GM21526 (cell line): ENCODE data around the gene NOS3.
"Not testable (repeated sequence)": the region's sequence is repeated elsewhere in the genome, so short reads cannot be mapped to it uniquely, and the experiment has no call there.

Source experiments
- ATAC-seq: cut with Tn5 transposase; IDR thresholded peaks from one replicate; pipeline ENCODE4 v1.9.1; 2021; ENCODE audit warnings: moderate library complexity; ENCODE audit not compliant: unreplicated experiment, low FRiP score

The NOS3 gene

DNA sequence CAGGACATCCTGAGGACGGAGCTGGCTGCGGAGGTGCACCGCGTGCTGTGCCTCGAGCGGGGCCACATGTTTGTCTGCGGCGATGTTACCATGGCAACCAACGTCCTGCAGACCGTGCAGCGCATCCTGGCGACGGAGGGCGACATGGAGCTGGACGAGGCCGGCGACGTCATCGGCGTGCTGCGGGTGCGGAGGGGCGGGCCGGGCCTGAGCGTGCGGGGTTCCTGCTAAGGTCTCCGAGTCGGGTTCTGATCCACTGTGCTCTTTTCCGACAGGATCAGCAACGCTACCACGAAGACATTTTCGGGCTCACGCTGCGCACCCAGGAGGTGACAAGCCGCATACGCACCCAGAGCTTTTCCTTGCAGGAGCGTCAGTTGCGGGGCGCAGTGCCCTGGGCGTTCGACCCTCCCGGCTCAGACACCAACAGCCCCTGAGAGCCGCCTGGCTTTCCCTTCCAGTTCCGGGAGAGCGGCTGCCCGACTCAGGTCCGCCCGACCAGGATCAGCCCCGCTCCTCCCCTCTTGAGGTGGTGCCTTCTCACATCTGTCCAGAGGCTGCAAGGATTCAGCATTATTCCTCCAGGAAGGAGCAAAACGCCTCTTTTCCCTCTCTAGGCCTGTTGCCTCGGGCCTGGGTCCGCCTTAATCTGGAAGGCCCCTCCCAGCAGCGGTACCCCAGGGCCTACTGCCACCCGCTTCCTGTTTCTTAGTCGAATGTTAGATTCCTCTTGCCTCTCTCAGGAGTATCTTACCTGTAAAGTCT is 23.1 kb downstream of the NOS3 start:
- peak; percentile 44 for ATAC-seq

DNA sequence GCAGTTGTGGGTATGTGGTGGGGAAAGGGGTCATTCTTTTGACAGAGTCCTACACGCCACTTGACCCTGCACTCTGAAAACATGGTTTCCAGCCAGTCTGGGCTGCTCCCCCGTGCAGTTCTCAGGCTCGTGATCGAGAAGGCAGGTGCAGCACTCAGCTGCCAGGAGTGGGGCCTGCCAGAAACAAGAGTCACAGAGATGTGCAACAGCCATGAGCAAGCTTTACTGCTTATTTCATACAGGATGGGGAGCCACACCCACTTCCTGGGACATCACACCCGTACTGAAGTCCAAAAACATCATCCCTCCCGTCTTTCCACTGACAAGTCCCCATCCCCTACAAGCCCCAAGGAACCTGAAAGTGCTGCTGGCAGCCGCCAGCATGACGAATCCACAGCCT is 24.1 kb downstream of the NOS3 start:
- ATAC-seq = no peak

DNA sequence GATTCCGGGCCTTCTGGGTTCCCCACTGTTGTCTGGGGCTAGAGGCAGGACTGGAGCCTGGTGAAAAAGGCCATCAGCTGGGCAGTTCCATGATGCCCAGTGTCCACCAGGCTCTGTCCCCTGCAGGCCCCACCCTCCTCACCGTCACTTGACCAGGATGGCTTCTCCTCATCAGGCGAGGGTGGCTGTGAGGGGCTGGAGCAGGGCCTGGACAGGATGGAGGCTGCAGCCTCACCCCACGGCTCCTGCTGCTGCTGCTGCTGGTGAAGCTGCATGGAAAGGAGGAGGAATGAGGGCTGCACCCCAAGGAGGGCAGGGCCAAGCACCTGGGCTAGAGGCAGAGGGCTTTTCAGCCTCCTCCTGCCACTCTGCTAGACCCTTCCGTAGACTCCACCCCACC is 25.1 kb downstream of the NOS3 start:
- ATAC-seq = no peak

DNA sequence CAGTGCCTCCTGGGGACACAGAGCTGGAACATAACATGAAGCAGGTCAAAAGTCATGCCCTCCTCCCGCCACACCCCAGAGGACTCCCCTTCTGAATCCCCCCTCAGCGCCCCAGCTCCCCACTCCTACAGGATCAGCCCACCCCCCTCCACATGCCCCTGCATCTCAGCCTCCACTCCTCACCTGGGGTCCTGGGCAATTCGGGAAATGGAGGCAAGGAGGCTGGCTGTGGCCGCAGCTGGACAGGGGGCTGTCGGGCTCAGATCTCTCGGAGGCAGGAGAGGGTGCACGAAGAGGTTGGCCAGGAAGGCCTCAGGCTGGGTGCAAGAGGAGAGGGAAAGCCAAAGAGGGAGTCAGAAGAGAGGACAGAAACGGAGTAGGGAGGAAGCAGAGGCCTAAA is 25.7 kb downstream of the NOS3 start:
- no peak for ATAC-seq

DNA sequence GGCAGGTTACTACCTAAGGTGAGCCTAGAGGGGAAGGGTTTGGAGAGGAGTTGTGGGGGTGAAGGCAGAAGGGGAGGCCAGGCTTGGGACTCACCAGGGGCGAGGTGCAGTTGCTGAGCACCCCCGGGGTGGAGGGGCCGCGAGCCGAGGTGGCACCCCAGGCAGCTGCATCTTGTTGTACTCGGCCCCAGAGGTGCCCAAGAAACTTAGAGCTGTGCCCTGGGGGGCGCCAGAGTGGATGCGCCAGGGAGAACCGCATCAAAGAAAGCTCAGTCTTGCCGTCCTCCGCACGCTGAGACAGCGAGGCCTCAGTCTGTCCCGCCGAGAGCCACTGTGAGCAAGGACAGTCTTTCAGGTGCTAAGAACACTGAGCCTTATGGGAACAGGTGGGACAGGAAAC is 26.1 kb downstream of the NOS3 start:
- ATAC-seq = no peak

DNA sequence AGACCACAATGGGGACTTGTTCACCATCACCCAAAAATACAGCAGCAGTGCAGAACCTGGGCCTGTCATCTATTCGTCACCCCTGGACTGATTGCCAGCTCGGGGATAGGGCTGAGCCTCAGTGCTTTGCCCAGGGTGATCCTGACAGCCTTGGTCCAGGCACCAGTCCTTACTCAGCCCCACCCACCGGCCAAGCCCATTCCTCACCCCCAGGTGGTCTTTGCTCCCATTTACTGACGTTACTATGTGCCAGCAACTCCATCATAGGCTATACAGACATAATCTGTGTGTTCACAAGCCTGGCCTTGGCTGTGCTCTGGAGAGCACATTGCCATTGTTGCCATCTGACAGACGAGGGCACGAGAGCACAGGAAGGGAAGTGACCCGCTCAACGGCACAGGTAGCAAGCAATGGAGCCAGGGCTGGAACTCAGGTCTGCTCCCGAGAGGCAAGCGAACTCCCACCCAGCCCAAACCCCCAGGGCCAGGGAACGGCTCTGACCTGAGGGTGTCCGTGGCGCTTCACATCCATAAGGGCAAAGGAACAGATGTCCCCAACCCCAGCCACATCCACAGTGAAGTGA is 26.6 kb downstream of the NOS3 start:
- no peak for ATAC-seq

DNA sequence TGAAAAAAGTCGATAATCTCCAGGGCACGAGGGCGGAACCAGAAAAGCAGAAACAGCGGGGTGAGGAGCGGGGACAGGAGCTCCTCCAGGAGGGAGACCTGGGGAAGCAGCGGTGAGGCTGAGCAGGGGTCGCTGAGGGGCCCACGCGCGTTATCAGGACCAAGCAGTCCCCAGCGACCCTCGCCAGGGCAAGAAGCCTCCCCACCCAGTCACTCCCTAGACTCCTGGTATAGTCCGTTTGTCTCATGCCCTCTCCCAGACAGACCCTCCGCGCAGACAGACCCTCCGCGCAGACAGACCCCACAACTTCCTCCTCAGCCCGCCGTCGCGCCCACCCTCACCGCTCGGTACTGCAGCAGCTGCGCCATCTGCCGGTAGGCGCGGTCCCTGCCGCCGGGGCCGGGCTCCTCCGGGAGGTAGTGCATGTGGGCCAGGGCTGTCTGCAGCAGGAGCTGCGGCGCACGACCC is 27.2 kb downstream of the NOS3 start:
- ATAC-seq = peak; percentile 47

DNA sequence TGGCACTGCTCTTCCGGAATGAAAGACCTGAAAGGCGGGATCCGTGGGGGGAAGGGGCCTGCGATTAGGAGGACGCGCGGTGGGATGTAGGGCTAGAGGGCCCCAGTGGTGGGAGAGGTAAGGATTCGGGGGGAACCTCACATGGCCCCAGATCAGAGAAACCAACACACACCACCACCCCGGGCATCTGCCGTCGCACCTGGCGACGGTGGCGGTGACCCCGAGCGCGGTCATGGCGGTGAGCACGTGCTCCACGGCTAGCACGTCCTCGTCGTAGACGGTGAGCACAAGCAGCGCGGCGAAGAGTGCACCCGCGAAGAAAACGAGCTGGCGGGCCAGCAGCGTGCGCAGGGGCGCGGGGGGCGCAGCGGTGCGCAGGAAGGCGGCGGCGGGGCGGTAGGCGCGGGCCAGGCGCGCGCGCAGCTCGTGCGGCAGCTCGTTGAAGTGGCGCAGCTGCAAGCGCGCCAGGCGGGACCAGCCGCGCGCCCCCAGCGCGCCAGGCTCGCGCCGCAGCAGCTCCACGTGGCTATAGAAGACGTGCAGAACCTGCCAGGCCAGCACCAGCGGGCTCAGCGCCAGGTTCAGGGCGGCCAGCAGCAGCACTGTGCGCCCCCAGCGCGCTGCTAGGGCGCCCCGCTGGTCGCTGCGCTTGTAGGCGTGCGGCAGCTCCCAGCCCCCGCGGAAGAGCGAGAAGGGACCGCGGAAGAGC is 27.8 kb downstream of the NOS3 start:
- ATAC-seq = no peak

DNA sequence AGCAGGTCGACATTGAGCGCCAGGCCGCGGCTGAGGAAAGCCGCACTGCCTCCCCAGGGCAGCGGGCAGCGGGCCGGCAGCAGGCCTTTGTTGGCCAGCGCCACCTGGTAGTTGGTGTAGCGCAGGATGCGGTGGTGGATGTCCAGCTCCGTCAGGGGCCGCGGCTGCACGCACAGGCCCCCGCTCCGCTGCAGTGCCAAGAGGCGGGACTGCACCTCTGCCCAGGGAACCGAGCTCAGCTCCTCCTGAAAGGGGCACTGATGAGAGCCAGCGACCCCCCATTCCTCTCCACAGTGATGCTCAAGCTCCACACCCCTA is 28.3 kb downstream of the NOS3 start:
- no peak for ATAC-seq

DNA sequence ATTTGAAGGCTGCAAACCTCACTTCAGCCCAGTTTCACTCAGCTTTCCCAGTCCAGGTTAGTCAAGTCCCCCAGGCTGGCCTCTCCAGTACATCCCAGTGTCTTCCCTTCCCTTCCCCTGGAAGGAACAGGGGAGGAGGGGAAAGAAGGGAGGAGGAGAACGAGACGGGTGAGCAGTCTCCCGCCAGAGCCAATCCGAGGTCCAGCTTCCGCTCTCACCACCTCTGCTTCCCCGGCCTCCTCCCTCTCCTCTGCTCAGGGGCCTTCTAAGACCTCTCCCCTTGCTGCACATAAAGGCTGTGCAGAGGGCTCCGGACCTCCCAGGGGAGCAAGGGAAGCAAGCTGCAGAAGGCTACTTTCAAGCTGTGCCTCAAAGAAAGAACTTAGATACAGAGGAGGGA is 29.4 kb downstream of the NOS3 start:
- no peak for ATAC-seq

DNA sequence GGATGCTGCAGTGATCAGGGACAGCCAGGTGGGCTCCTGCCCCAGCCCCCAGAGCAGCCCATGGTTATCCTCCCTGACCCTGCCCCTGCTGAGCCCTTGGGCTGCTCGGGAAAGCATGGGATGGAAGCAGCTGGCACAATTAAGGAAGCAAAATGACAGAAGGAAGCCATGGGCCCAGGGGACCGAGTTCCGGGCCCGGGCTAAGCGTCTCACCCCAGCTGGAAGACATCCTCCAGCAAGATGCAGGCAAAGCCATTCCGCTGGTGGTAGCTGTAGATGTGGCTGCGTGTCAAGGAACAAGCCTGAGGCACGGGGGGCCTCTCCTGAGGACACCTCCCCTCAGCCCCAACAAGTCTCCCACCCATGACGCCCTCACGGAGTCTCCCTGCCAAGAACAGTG is 32.4 kb downstream of the NOS3 start:
- no peak for ATAC-seq

DNA sequence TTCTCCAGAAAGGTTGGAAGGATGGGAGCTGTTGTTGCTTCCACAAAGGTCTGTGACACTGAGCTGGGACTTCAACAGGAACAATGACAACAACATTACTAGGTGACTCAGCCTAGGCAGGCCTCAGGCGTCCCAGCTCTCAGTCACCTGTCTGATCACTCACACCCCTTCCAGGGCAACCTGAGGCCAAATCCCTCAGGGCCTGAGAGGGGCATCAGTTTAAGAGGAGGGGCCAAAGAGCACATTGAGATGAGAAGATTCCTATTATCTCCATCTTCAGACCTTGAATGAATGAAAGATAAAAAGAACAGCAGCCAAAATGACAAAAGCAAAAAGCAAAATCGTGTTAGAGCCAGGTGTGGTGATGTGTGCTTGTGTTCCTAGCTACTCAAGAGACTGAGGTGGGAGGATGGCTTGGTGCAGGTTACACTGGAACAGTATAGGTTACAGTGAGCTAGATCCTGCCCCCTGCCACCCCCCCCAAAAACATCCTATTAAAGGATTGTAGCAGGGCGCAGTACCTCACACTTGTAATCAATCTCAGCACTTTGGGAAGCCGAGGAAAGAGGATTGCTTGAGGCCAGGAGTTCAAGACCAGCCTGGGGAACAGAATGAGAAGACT is 33.7 kb downstream of the NOS3 start, which contains the start of gene ATG9B:
ATG9B (minus strand) TSS at position 60 of the 622 bp plus-strand sequence. CDS start 71 bp downstream, outside the sequence.
- ATAC-seq = no peak

DNA sequence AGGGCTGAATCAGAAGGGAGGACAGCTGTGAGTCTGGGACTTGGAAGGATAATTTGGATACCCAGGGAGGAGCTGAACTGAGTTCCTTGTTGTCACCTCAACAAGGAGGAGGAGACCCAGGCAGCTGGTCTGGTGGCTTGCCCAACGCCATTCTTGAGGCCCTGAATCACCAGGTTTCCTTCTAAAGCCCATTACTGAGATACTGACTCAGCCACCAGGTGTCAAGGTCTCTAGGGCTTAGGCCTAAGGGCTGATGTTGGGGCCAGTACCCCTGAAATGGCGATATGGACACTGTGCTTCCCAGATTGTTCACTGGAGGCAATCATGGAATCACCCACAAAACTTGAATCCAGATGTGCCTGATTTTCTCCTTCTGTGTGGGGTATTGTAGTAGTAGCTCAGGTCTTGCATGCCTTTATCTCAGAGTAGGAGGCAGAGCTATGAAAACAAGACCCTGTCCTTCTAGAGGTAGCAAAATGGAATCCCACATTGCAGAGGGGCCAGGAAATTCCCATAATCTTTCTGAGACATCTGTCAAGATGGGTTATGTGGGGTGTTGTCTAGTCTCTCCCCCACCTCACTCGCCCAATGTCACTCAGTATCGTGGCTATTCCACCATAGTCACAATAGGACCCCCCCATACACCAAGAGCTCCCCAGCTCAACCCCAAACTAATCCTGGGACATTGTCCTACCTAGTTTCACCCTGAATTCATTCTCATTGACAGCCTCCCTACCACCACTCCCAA is 35.3 kb downstream of the NOS3 start:
- no peak for ATAC-seq

DNA sequence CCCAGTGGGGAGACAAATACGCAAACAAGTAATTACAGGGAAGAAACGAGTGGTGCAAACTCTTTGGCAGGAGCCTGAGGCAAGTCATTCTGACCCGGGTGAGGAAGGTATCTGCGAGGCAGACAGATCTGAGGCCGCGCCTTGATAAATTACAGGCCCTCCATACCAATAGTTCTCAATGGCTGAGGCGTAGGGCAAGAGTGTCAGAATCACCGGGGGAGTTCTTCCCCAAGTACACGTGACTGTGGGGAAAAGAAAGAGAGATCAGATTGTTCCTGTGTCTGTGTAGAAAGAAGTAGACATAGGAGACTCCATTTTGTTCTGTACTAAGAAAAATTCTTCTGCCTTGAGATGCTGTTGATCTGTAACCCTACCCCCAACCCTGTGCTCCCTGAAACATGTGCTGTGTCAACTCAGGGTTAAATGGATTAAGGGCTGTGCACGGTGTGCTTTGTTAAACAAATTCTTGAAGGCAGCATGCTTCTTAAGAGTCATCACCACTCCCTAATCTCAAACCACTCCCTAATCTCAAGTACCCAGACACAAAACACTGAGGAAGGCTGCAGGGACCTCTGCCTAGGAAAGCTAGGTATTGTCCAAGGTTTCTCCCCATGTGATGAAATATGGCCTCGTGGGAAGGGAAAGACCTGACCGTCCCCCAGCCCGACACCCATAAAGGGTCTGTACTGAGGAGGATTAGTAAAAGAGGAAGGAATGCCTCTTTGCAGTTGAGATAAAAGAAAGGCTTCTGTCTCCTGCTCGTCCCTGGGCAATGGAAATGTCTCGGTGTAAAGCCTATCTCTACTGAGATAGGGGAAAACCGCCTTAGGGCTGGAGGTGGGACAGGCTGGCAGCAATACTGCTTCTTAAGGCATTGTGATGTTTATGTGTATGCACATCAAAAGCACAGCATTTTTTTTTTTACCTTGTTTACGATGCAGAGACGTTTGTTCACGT is 36.2 kb downstream of the NOS3 start:
- ATAC-seq = not testable (repeated sequence)

DNA sequence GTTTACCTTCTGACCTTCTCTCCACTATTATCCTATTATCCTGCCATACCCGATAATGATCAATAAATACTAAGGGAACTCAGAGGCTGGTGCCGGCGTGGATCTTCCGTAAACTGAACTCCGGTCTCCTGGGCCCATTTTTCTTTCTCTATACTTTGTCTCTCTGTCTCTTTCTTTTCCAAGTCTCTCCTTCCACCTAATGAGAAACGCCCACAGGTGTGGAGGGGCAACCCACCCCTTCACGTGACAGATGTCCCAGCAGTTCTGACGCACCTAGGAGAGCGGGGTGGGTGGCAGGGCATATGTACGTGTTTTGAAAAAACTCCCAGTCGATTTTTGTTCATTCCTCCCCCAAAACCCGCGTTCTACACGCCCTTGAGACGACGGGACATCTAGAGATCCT is 36.9 kb downstream of the NOS3 start:
- ATAC-seq = peak; percentile 1

DNA sequence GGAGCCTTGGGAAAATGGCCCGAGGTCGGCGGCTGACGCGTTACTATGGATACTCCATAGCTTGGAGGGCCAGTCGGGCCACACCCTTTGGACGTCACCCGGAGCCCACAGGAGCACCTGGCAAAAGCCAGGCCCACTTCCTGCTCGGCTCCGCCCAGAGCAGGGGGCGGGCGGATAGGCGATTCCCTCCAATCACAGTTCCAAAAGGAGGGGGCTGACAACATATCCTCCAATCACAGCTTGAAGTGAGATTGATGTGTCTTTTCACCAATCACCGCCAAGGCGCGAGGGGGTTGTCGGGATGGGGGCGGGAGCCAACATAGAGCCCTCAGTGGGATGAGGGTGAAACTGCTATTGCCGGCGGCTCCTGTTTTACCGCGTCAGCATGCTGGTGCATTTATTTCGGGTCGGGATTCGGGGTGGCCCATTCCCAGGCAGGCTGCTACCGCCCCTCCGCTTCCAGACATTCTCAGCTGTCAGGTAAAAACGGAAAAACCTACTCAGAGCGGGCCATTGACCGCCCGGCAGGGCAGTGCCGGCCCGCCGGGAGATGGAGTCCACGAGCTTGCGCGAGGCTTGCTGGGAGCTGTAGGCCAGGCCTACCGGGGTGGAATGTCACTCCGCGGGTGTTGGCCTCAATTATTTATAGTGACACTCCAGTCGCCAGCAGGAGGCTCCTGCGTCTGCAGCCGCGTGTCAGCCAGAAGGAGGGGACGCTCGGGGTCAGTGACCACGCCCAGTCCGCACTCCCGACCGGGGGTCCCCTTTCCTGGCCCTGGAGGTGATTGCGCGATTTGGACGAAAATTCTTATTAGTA is 37.5 kb downstream of the NOS3 start, which contains the start of gene ABCB8:
ABCB8 (plus strand) TSS at position 320 of the 817 bp plus-strand sequence; CDS start at position 386, 66 bp downstream.
- ATAC-seq = peak; percentile 97

DNA sequence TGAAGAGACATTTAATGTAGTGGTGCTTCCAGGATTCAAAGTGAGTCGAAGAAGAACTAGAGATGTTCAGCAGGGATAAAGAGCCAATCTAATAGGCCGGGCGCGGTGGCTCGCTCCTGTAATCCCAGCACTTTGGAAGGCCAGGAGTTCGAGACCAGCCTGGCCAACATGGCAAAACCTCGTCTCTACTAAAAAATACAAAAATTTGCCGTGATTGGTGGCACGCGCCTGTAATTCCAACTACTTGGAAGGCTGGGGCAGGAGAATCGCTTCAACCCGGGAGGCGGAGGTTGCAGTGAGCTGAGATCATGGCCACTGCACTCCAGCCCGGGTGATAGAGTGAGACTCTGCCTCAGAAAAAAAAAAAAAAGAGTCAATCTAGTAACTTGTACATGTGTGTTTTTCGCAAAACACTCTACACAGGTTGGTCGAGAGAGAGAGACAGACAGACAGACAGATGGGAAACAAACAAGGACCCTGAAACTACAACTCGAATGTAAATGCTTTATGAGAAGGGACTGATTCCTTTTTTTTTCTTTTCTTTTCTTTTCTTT is 38.2 kb downstream of the NOS3 start:
- ATAC-seq = no peak

DNA sequence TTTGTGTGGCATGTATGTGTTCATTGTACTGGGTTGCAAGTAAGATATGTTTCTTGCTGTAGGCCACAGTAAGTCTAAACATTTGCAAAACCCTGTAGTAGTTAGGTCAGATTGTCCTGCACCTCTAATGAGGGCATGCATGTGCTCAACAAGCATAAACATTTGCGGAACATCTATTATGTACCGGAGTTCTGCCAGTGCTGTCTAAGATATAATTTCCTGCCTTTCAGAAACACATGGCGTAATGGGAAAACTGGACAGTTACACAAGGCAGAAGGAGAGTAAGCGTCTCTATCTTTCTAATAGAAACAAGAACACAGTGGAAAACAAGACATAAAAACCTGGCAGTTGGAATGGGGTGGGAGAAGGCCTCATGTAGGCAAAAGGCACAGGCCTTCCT is 40.2 kb downstream of the NOS3 start:
- no peak for ATAC-seq
